T-helper 2 cell treated with Interferon-gamma antibody and Interleukin-4, amounts not matched to agents 100 ng/mL and 5 ng/mL, for 36 hours (primary cell): ENCODE data around the gene LRRC4C. TPM values are rescaled to one million over a fixed set of nuclear protein-coding genes. Genes with fewer than 3 reads are reported as not detected.

Experiments
- intact Hi-C: fragments of 100-400 bp; cut with micrococcal nuclease; formaldehyde crosslinking; loops from one replicate; pipeline ENCODE4 v1.15.1; 2023
- total RNA-seq: library from RNA; stranded (reverse); gene quantifications from 2 replicates; pipeline ENCODE4 v1.2.3, GENCODE V29; 2022

Gene LRRC4C
- total RNA-seq, 1 donor from 2014 or later: not detected

GRCh38 chr11:41133023-41133422 lies 326.4 kb downstream of the LRRC4C start:
- intact Hi-C loops: no loop called here

- intact Hi-C loops: no loop called here
These were observed 337.9 kb downstream of the LRRC4C start for GRCh38 chr11:41121600-41121999.

DNA sequence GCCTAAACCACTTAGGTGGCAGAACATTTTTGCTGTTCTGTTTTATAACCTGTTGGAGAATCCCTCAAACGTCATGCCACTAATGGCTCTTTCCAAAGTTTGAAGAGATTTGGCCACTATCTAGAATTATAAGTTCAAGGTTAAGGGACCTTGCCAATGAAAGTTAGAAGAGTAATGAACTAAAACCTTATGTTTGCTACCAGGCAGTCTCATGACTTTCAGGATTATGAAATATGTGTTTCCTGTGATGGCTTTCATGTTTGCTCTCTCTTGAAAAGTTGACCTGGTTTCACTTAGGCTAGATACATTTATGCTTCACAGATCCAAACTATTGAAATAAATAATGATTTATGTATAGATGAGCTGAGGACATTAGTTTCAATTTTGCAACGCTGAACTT lies 340.0 kb downstream of the LRRC4C start:
- intact Hi-C loops: no loop called here

DNA sequence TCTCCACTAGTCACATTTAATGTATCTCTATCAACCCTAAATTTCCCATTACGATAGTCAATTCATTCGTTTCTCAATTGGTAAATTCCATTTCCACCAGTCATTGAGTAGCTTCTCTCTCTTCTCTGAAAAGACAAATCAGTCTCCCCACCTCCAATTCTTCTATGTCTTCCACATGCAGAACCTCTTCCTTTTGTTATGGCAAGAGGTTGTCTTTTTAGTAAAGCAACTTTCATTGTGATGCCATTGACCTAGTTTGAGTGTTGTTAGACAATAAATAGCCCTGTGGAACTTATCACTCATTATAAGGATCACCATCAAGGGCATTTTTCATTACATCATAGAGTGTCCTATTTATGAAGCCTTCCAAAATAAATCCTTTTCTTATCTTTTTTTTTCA lies 340.9 kb downstream of the LRRC4C start:
- intact Hi-C loops: no loop called here

DNA sequence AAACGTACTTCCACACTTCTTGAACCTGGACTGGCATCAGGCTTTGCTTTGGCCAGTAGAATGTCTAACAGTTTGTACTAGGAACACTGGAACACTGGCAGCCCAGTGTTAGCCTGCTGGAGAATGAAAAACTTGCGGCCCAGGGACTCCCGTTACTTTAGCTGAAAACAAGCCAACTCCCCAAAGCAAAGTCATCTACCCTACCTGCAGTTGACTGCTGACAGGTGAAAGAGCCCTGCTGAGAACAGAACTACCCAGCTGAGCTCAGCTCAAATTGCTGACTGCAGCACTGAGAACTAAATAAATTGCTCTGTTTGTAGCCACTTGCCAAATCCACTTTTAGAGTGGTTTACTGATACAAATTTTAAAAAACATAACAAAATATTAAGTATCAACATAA lies 342.5 kb downstream of the LRRC4C start:
- intact Hi-C loops: no loop called here

DNA sequence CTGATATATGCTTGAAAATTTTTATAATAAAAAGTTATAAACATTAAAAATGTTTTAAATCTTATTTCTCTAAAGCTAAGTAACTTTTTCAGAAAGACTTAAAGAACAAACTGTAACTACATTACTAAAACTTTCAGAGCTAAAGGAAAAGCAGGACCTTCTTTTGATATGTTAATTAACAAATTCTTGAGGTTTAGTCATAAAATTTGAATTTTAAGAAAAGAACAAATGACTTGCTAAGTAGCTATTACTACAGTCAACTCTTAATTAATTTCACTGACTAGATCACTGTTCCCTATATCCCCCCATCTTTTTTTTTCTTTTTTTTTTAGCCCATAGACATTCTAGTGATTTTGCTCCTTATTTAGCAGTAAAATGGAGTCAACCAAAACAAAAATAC lies 344.4 kb downstream of the LRRC4C start:
- intact Hi-C loops: no loop called here

GRCh38 chr11:41113160-41113559 lies 346.3 kb downstream of the LRRC4C start:
- intact Hi-C loops: no loop called here

DNA sequence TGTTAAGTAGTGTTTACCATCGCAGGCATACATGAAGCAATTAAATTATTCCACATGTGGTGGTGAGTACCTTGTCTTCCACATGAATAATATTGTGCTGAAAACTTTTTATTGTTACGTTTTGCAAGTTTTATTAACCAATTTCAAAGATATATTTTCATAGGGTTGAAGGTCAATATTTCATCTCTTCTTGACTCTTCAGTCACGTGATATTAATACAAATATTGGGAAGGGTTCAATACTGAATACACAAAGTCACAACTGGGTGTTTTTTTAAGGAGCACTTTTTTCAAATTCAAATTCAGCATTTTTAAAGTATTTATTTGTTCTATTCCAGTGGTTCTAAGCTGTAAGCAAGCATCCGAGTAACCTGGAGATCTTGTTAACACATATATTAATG lies 348.9 kb downstream of the LRRC4C start:
- intact Hi-C loops: no loop called here

DNA sequence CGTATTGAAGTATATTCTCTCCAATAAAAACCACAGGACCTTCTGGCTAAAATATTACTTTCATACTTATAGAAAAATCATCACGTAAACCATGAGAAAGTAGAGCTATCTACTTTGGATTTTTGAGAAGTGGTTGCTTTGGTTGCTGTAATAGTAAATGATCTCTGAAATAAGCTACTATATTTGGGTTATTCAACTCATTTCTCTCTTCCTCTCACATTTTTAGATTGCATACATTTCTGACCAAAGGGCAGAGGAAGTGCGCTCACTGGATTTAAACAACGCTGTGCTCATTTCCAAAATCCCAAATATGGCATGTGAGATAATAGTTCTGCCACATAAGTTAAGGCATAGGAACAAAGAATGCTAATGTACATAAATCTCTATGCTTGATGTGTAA lies 357.0 kb downstream of the LRRC4C start:
- intact Hi-C loops: no loop called here

DNA sequence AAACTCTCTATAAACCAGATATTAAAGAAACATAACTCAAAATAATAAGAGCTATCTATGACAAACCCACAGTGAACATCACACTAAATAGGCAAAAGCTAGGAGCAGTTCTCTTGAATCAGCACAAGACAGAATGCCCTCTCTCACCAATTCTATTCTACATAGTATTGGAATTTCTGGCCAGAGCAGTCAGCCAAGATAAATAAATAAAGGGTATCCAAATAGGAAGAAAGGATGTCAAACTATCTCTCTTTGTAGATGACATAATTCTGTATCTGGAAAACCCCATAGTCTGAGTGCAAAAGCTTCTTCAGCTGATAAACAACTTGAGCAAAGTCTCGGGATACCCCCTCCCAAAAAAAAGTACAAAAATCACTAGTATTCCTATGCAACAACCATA lies 359.8 kb downstream of the LRRC4C start:
- intact Hi-C loops: no loop called here

- intact Hi-C loops: no loop called here
These were observed 374.3 kb downstream of the LRRC4C start for GRCh38 chr11:41085123-41085522.

GRCh38 chr11:41081756-41082285 lies 377.6 kb downstream of the LRRC4C start:
- intact Hi-C loops: no loop called here

DNA sequence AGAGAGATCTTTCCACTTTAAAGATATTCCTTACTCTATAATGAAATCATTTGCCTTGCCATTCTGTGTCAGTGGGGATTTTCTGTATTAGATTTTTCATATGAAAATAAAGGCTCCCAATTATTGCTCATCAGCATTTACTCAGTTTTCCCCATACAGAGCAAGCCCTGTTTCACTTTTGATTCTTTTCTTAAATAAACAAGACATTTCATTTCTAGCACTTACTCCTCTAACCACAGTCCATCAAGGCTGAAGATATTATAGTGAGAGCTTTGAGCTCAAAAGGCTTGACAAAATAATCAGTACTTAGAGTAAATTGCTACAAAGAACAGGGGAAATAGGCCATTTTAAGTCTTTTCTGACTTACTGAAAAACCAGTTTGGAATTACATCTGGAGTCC lies 385.1 kb downstream of the LRRC4C start:
- intact Hi-C loops: no loop called here

GRCh38 chr11:41065432-41065831 lies 394.0 kb downstream of the LRRC4C start:
- intact Hi-C loops: no loop called here

DNA sequence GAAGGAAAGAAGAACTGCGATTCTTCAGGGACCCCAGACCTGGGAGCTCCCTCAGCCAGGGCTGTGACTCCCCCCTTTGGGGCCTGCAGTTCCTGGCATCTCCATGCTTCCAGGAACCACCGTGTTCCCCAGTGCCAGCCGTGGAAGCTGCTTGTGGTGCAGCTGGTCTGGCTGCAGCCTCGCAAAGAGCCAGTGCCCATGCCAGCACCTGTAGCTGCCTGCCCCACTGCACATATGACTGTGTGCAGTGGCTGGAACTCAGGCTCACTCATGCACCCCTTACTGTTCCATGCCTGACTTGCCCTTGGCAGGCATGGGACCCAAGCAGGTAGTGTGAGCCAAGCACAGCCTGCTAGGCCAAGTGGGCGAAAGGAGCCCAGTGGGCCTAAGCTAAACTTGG lies 401.3 kb downstream of the LRRC4C start:
- intact Hi-C loops: no loop called here

GRCh38 chr11:41056892-41057569 lies 402.4 kb downstream of the LRRC4C start:
- intact Hi-C loops: no loop called here

DNA sequence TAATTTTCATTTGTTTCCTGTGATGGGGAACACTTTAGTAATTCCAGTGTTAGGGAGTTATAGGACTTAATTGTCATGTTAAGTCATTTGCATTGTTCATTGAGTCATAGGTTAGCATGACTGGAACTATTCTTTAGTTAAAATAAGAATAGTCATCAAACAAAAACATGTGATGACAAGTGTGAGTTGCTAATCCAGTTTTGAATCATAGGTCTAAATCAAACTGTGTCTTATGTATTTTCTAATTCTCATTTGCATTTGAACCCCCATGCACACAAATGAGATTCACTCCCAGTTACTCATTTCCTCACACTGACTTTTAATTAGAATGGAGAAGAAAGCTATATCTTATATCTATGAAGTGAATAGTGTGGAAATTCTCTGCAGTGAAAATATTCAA lies 405.6 kb downstream of the LRRC4C start:
- intact Hi-C loops: no loop called here

DNA sequence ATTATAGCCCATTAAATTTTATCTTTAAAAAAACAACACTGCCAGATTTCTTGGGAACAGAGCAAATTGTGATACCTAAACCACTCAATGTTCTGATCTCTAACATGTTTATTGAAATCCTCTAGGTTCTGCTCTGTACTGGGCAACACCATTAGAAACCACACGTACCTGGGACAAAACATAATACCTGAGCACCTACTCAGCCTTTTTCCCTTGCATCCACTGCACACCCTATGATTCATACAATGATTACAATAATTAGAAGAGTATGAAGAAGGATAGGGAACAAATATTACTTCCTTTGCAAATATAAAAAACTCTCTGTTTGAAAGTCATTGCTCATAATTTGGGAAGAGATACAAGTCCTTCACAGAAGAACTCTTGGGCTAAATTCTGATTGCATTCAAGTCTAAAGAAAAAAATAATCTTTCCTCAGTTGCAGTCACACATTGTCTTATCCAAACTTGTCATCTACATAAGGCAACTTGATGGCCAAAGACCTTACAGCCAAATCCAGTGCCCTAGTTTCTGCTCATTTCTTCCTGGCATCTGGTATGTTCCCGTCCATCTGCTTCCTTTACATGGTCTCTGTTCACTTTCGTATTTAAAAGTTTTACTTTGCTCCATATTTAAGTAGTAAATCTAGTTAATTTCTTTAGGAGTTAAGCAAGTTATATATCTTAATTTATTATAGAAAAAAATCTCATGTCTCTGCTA lies 407.4 kb downstream of the LRRC4C start:
- intact Hi-C loops: no loop called here

DNA sequence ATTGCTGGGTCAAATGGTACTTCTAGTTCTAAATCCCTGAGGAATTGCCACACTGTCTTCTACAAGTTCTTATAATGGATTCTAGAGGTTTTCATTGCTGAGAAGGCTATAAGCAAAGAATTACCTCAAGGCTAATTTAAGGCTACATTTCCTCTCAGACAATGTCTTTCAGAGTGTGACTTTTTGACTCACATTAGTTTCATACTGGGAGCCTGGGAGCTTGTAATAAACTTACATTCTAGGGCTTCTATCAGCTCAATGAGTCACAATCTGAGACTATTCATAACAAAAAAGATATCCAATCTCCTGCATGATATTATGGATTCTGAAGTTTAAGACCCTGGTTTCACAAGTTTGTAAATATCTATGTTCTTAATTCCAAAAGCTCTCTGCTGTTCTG lies 408.7 kb downstream of the LRRC4C start:
- intact Hi-C loops: no loop called here

GRCh38 chr11:41047229-41047628 lies 412.2 kb downstream of the LRRC4C start:
- intact Hi-C loops: no loop called here

DNA sequence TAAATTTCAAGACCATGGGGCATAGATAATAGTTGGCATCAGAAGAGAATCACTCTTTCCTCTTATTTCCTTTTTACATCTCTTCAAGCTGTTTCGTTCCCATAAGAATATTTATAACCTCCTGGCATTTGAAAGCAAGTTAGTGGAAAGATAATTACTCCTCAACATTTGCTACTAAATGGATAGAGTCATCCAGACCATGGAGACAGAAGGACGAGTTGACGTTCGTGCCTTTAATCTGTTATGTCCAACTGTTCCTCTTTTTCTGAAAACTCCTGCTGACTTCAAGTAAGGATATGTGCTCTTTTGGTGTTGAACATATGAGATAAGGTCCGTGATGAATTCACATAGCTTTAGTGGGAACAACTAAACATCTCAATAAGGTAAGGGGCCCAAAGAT lies 414.2 kb downstream of the LRRC4C start:
- intact Hi-C loops: no loop called here

GRCh38 chr11:41044747-41045146 lies 414.7 kb downstream of the LRRC4C start:
- intact Hi-C loops: no loop called here

DNA sequence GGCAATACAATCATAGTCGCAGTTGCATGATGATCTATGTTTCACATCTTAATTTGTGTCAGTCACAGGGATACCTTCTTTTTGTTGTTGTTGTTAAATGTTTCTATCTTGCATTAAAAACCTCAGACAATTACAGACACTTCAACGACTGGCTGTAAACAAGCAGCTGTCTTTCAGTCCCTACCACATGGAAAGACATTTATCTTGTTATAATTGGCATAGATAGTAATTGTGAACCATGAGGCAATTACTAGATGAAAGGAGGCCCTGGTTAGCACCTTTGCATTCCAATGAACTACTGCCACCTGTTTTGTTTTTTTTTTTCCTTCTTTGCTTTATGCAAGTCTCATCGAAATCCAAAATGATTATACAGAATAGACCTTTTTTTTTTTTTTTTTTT lies 416.8 kb downstream of the LRRC4C start:
- intact Hi-C loops: no loop called here
